ENCODE measurements around the gene DDX19B.
"Not testable (repeated sequence)": the region's sequence is repeated elsewhere in the genome, so short reads cannot be mapped to it uniquely, and the experiment has no call there.

- not testable (repeated sequence) for TF ChIP-seq POLR2AphosphoS5 (IDR thresholded peaks at IDR 0.05; ENCODE audit: insufficient read depth, low read depth, low read length); MYC (IDR thresholded peaks at IDR 0.05; ENCODE audit: low read depth, low read length)
Measured at GRCh38 chr16:70249697-70250096, 49.3 kb upstream of the DDX19B start.

All from endothelial cell of umbilical vein (primary cell).